HEK293 (cell line): ENCODE measurements around the gene RTN1.

ENCODE experiments used
- BCL11A ChIP-seq: fragments of 450-650 bp; formaldehyde crosslinking; IDR thresholded peaks from 2 replicates; pipeline ENCODE4 v1.5.1; 2016; ENCODE audit warnings: low read depth, missing biosample characterization, missing genetic modification characterization
- EGR2 ChIP-seq: fragments of 450-650 bp; formaldehyde crosslinking; IDR thresholded peaks from 2 replicates; pipeline ENCODE4 v1.5.1; 2016; ENCODE audit warnings: low read depth, missing biosample characterization, missing genetic modification characterization
- HOXA7 ChIP-seq: sonication (generic); formaldehyde crosslinking; IDR thresholded peaks from 2 replicates; pipeline ENCODE4 v1.8.1; 2022; ENCODE audit warnings: missing genetic modification reagents, borderline replicate concordance
- KLF9 ChIP-seq: fragments of 450-650 bp; formaldehyde crosslinking; IDR thresholded peaks from 2 replicates; pipeline ENCODE4 v1.5.1; 2016; ENCODE audit warnings: missing biosample characterization, missing genetic modification characterization, low read depth
- SP7 ChIP-seq: fragments of 450-650 bp; formaldehyde crosslinking; IDR thresholded peaks from 2 replicates; pipeline ENCODE4 v1.5.1; 2016; ENCODE audit warnings: missing biosample characterization, missing genetic modification characterization
- ZBTB17 ChIP-seq: fragments of 450-650 bp; formaldehyde crosslinking; IDR thresholded peaks from 2 replicates; pipeline ENCODE4 v1.5.1; 2016; ENCODE audit warnings: missing biosample characterization, missing genetic modification characterization
- ZBTB20 ChIP-seq: fragments of 450-650 bp; formaldehyde crosslinking; IDR thresholded peaks from 2 replicates; pipeline ENCODE4 v1.5.1; 2016; ENCODE audit warnings: missing biosample characterization, missing genetic modification characterization
- ZEB2 ChIP-seq: fragments of 450-650 bp; formaldehyde crosslinking; IDR thresholded peaks from 2 replicates; pipeline ENCODE4 v1.5.1; 2016; ENCODE audit warnings: missing biosample characterization, missing genetic modification characterization
- ZFHX2 ChIP-seq: fragments of 450-650 bp; formaldehyde crosslinking; conservative IDR thresholded peaks from 2 replicates; pipeline ENCODE4 v1.5.1; 2016; ENCODE audit warnings: missing biosample characterization, missing genetic modification characterization
- ZFP41 ChIP-seq: fragments of 450-650 bp; formaldehyde crosslinking; IDR thresholded peaks from 2 replicates; pipeline ENCODE4 v1.5.1; 2016; ENCODE audit warnings: missing biosample characterization, missing genetic modification characterization, borderline replicate concordance
- ZNF10 ChIP-seq: fragments of 450-650 bp; formaldehyde crosslinking; IDR thresholded peaks from 2 replicates; pipeline ENCODE4 v1.5.1; 2017; ENCODE audit warnings: missing biosample characterization, missing genetic modification characterization
- ZNF146 ChIP-seq: fragments of 450-650 bp; formaldehyde crosslinking; IDR thresholded peaks from 2 replicates; pipeline ENCODE4 v1.5.1; 2016; ENCODE audit warnings: missing biosample characterization, missing genetic modification characterization
- ZNF155 ChIP-seq: fragments of 450-650 bp; formaldehyde crosslinking; IDR thresholded peaks from 2 replicates; pipeline ENCODE4 v1.5.1; 2016; ENCODE audit warnings: missing biosample characterization, missing genetic modification characterization
- ZNF16 ChIP-seq: fragments of 450-650 bp; formaldehyde crosslinking; IDR thresholded peaks from 2 replicates; pipeline ENCODE4 v1.5.1; 2016; ENCODE audit warnings: low read depth, missing biosample characterization, missing genetic modification characterization
- ZNF211 ChIP-seq: fragments of 450-650 bp; formaldehyde crosslinking; IDR thresholded peaks from 2 replicates; pipeline ENCODE4 v1.5.1; 2016; ENCODE audit warnings: low read depth, missing biosample characterization, missing genetic modification characterization
- ZNF26 ChIP-seq: fragments of 450-650 bp; formaldehyde crosslinking; IDR thresholded peaks from 2 replicates; pipeline ENCODE4 v1.5.1; 2016; ENCODE audit warnings: missing biosample characterization, missing genetic modification characterization
- ZNF354C ChIP-seq: fragments of 450-650 bp; formaldehyde crosslinking; IDR thresholded peaks from 2 replicates; pipeline ENCODE4 v1.5.1; 2016; ENCODE audit warnings: missing biosample characterization, missing genetic modification characterization, low read depth, borderline replicate concordance
- ZNF366 ChIP-seq: fragments of 450-650 bp; formaldehyde crosslinking; conservative IDR thresholded peaks from 2 replicates; pipeline ENCODE4 v1.5.1; 2016; ENCODE audit warnings: missing biosample characterization, missing genetic modification characterization
- ZNF391 ChIP-seq: fragments of 450-650 bp; formaldehyde crosslinking; IDR thresholded peaks from 2 replicates; pipeline ENCODE4 v1.5.1; 2016; ENCODE audit warnings: low read depth, missing biosample characterization, missing genetic modification characterization, borderline replicate concordance
- ZNF433 ChIP-seq: fragments of 450-650 bp; formaldehyde crosslinking; IDR thresholded peaks from 2 replicates; pipeline ENCODE4 v1.5.1; 2016; ENCODE audit warnings: missing biosample characterization, missing genetic modification characterization, low read depth
- ZNF473 ChIP-seq: fragments of 450-650 bp; formaldehyde crosslinking; IDR thresholded peaks from 2 replicates; pipeline ENCODE4 v1.5.1; 2017; ENCODE audit warnings: missing biosample characterization, missing genetic modification characterization
- ZNF48 ChIP-seq: fragments of 450-650 bp; formaldehyde crosslinking; IDR thresholded peaks from 2 replicates; pipeline ENCODE4 v1.5.1; 2016; ENCODE audit warnings: missing biosample characterization, missing genetic modification characterization
- ZNF560 ChIP-seq: fragments of 450-650 bp; formaldehyde crosslinking; IDR thresholded peaks from 2 replicates; pipeline ENCODE4 v1.5.1; 2017; ENCODE audit warnings: missing biosample characterization, missing genetic modification characterization, borderline replicate concordance
- ZNF600 ChIP-seq: fragments of 450-650 bp; formaldehyde crosslinking; IDR thresholded peaks from 2 replicates; pipeline ENCODE4 v1.5.1; 2016; ENCODE audit warnings: missing biosample characterization, missing genetic modification characterization
- ZNF660 ChIP-seq: fragments of 450-650 bp; IDR thresholded peaks from 2 replicates; pipeline ENCODE4 v1.5.1; 2018; ENCODE audit warnings: missing biosample characterization, mild to moderate bottlenecking, missing genetic modification characterization
- ZNF785 ChIP-seq: fragments of 450-650 bp; formaldehyde crosslinking; IDR thresholded peaks from 2 replicates; pipeline ENCODE4 v1.5.1; 2016; ENCODE audit warnings: missing biosample characterization, missing genetic modification characterization
- ZNF791 ChIP-seq: fragments of 450-650 bp; formaldehyde crosslinking; IDR thresholded peaks from 2 replicates; pipeline ENCODE4 v1.5.1; 2016; ENCODE audit warnings: missing biosample characterization, missing genetic modification characterization
- ZNF843 ChIP-seq: fragments of 450-650 bp; formaldehyde crosslinking; IDR thresholded peaks from 2 replicates; pipeline ENCODE4 v1.5.1; 2016; ENCODE audit warnings: missing biosample characterization, missing genetic modification characterization
- ZXDB ChIP-seq: fragments of 450-650 bp; formaldehyde crosslinking; IDR thresholded peaks from 2 replicates; pipeline ENCODE4 v1.5.1; 2016; ENCODE audit warnings: missing biosample characterization, missing genetic modification characterization
- TF ChIP-seq, protein P1 (sequence below): fragments of 450-650 bp; formaldehyde crosslinking; IDR thresholded peaks from 2 replicates; pipeline ENCODE4 v1.5.1; 2016; ENCODE audit warnings: missing biosample characterization, missing genetic modification characterization
- TF ChIP-seq, protein P2 (sequence below): fragments of 450-650 bp; formaldehyde crosslinking; IDR thresholded peaks from 2 replicates; pipeline ENCODE4 v1.5.1; 2016; ENCODE audit warnings: missing biosample characterization, missing genetic modification characterization
- TF ChIP-seq, protein P3 (sequence below): fragments of 450-650 bp; formaldehyde crosslinking; IDR thresholded peaks from 2 replicates; pipeline ENCODE4 v1.5.1; 2016; ENCODE audit warnings: missing biosample characterization, missing genetic modification characterization
- TF ChIP-seq, protein P4 (sequence below): fragments of 450-650 bp; formaldehyde crosslinking; IDR thresholded peaks from 2 replicates; pipeline ENCODE4 v1.5.1; 2016; ENCODE audit warnings: missing biosample characterization, missing genetic modification characterization

Gene RTN1

GRCh38 chr14:59771577-59771976, 99.0 kb downstream of the RTN1 start (continued):
- TF ChIP-seq ZFP41 (tag by site-specific recombination) (no peak), ZNF354C (tag by site-specific recombination) (no peak), ZNF600 (tag by site-specific recombination) (no peak), ZNF10 (tag by site-specific recombination) (no peak), ZNF155 (tag by site-specific recombination) (no peak), ZNF843 (peak; percentile 84), ZNF366 (peak; percentile 64; the same call in 1 of the 2 replicates), ZBTB20 (tag by site-specific recombination) (no peak), ZNF473 (tag by site-specific recombination) (no peak), ZFHX2 (tag by site-specific recombination) (no peak), BCL11A (tag by site-specific recombination) (no peak), ZNF48 (tag by site-specific recombination) (no peak), ZNF791 (no peak), ZNF146 (no peak), ZXDB (tag by site-specific recombination) (no peak), ZNF560 (tag by site-specific recombination) (no peak), ZNF211 (tag by site-specific recombination) (no peak), ZEB2 (peak; percentile 86), EGR2 (tag by site-specific recombination) (no peak), ZNF391 (tag by site-specific recombination) (no peak), ZNF26 (tag by site-specific recombination) (no peak), ZNF16 (tag by site-specific recombination) (no peak), KLF9 (no peak), ZNF785 (tag by site-specific recombination) (no peak), ZNF433 (tag by site-specific recombination) (no peak), SP7 (tag by site-specific recombination) (peak; percentile 54), HOXA7 (no peak), ZNF660 (0 out of 2 replicates have a peak, but pooled peaks have one; percentile 45), ZBTB17 (tag by site-specific recombination) (no peak; the same call in 1 of the 2 replicates)
- TF ChIP-seq, protein P1, sequence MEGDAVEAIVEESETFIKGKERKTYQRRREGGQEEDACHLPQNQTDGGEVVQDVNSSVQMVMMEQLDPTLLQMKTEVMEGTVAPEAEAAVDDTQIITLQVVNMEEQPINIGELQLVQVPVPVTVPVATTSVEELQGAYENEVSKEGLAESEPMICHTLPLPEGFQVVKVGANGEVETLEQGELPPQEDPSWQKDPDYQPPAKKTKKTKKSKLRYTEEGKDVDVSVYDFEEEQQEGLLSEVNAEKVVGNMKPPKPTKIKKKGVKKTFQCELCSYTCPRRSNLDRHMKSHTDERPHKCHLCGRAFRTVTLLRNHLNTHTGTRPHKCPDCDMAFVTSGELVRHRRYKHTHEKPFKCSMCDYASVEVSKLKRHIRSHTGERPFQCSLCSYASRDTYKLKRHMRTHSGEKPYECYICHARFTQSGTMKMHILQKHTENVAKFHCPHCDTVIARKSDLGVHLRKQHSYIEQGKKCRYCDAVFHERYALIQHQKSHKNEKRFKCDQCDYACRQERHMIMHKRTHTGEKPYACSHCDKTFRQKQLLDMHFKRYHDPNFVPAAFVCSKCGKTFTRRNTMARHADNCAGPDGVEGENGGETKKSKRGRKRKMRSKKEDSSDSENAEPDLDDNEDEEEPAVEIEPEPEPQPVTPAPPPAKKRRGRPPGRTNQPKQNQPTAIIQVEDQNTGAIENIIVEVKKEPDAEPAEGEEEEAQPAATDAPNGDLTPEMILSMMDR: no peak
- TF ChIP-seq, protein P2, sequence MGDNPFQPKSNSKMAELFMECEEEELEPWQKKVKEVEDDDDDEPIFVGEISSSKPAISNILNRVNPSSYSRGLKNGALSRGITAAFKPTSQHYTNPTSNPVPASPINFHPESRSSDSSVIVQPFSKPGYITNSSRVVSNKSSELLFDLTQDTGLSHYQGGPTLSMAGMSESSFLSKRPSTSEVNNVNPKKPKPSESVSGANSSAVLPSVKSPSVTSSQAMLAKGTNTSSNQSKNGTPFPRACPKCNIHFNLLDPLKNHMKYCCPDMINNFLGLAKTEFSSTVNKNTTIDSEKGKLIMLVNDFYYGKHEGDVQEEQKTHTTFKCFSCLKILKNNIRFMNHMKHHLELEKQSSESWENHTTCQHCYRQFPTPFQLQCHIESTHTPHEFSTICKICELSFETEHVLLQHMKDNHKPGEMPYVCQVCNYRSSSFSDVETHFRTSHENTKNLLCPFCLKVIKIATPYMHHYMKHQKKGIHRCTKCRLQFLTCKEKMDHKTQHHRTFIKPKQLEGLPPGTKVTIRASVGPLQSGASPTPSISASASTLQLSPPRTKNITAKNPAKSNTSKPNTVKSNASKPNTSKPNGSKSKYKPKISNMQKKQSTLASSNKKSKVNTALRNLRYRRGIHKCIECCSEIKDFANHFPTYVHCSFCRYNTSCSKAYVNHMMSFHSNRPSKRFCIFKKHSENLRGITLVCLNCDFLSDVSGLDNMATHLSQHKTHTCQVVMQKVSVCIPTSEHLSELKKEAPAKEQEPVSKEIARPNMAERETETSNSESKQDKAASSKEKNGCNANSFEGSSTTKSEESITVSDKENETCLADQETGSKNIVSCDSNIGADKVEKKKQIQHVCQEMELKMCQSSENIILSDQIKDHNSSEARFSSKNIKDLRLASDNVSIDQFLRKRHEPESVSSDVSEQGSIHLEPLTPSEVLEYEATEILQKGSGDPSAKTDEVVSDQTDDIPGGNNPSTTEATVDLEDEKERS (tag by site-specific recombination): no peak
- TF ChIP-seq, protein P3, sequence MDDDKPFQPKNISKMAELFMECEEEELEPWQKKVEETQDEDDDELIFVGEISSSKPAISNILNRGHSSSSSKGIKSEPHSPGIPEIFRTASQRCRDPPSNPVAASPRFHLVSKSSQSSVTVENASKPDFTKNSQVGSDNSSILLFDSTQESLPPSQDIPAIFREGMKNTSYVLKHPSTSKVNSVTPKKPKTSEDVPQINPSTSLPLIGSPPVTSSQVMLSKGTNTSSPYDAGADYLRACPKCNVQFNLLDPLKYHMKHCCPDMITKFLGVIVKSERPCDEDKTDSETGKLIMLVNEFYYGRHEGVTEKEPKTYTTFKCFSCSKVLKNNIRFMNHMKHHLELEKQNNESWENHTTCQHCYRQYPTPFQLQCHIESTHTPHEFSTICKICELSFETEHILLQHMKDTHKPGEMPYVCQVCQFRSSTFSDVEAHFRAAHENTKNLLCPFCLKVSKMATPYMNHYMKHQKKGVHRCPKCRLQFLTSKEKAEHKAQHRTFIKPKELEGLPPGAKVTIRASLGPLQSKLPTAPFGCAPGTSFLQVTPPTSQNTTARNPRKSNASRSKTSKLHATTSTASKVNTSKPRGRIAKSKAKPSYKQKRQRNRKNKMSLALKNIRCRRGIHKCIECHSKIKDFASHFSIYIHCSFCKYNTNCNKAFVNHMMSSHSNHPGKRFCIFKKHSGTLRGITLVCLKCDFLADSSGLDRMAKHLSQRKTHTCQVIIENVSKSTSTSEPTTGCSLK (tag by site-specific recombination): no peak
- TF ChIP-seq, protein P4, sequence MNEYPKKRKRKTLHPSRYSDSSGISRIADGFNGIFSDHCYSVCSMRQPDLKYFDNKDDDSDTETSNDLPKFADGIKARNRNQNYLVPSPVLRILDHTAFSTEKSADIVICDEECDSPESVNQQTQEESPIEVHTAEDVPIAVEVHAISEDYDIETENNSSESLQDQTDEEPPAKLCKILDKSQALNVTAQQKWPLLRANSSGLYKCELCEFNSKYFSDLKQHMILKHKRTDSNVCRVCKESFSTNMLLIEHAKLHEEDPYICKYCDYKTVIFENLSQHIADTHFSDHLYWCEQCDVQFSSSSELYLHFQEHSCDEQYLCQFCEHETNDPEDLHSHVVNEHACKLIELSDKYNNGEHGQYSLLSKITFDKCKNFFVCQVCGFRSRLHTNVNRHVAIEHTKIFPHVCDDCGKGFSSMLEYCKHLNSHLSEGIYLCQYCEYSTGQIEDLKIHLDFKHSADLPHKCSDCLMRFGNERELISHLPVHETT (tag by site-specific recombination): no peak
